OCI-LY3 (cell line): ENCODE measurements around the gene PTGIS.
"Not testable (repeated sequence)": the region's sequence is repeated elsewhere in the genome, so short reads cannot be mapped to it uniquely, and the experiment has no call there.

ENCODE experiments used
- H2AFZ ChIP-seq: fragments of 200-600, 300-600 bp; shearing (Covaris generic); 2 replicates; pipeline ENCODE4 v1.6.0; 2014; ENCODE audit warnings: antibody characterized with exemption, low read depth, low read length
- H3K27ac ChIP-seq: fragments of 200-600, 300-600 bp; sonication (generic); 2 replicates; pipeline ENCODE4 v1.5.1; 2014; ENCODE audit warnings: mild to moderate bottlenecking, low read length, moderate library complexity, mixed read lengths
- H3K27me3 ChIP-seq: fragments of 200-600, 300-600 bp; sonication (generic); 2 replicates; pipeline ENCODE4 v1.6.1; 2014; ENCODE audit warnings: low read depth, low read length, mixed read lengths
- H3K36me3 ChIP-seq: fragments of 200-600, 300-600 bp; sonication (generic); replicated peaks from 2 replicates; pipeline ENCODE3; 2014; ENCODE audit warnings: low read depth, low read length, mixed read lengths
- H3K4me1 ChIP-seq: fragments of 300-600, 200-600 bp; sonication (generic); 2 replicates; pipeline ENCODE4 v1.6.1; 2014; ENCODE audit warnings: low read length, mixed read lengths
- H3K4me2 ChIP-seq: fragments of 200-600, 300-600 bp; sonication (generic); 2 replicates; pipeline ENCODE4 v1.6.1; 2014; ENCODE audit warnings: low read length, mixed read lengths
- H3K4me3 ChIP-seq: fragments of 300-600, 200-600 bp; sonication (generic); 2 replicates; pipeline ENCODE4 v1.5.1; 2014; ENCODE audit warnings: antibody characterized with exemption, mild to moderate bottlenecking, low read length, moderate library complexity
- H3K79me2 ChIP-seq: fragments of 300-600, 200-600 bp; shearing (Covaris generic); 2 replicates; pipeline ENCODE4 v1.6.1; 2014; ENCODE audit warnings: mild to moderate bottlenecking, low read length, mixed read lengths
- H3K9ac ChIP-seq: fragments of 300-600, 200-600 bp; shearing (Covaris generic); 2 replicates; pipeline ENCODE4 v1.6.0; 2014; ENCODE audit warnings: mild to moderate bottlenecking, low read length, moderate library complexity
- H3K9me3 ChIP-seq: fragments of 200-600, 300-600 bp; shearing (Covaris generic); 2 replicates; pipeline ENCODE4 v1.6.1; 2014; ENCODE audit warnings: low read length, mixed read lengths; ENCODE audit not compliant: insufficient read depth
- H4K20me1 ChIP-seq: fragments of 200-600, 300-600 bp; sonication (generic); 2 replicates; pipeline ENCODE4 v1.6.1; 2016; ENCODE audit warnings: low read length, mixed read lengths; ENCODE audit not compliant: insufficient read depth
- CTCF ChIP-seq: fragments of 200-600, 300-600 bp; sonication (generic); IDR thresholded peaks from 2 replicates; pipeline ENCODE4 v1.5.1; 2014; ENCODE audit warnings: antibody characterized with exemption, low read length, low read depth
- EZH2phosphoT487 ChIP-seq: fragments of 200-600 bp; shearing (Covaris generic); IDR thresholded peaks from 2 replicates; pipeline ENCODE4 v1.6.1; 2018; ENCODE audit warnings: antibody characterized with exemption, mixed run types, low read depth

Gene PTGIS

GRCh38 chr20:49568278-49569151, 578 bp upstream of the PTGIS start:
- Histone ChIP-seq H3K27ac (no peak overlapping the region), H3K79me2 (no peaks in the 10 kb centered on the region), H3K4me2 (no peak overlapping the region), H2AFZ (no peak overlapping the region), H3K36me3 (no peaks in the 10 kb centered on the region), H3K4me1 (no peaks in the 10 kb centered on the region), H3K9me3 (no peaks in the 10 kb centered on the region), H3K9ac (no peak overlapping the region), H4K20me1 (no peaks in the 10 kb centered on the region), H3K4me3 (no peak overlapping the region), H3K27me3 (peaks cover 48% of the 10 kb centered on the region)
- TF ChIP-seq CTCF (no peak), EZH2phosphoT487 (no peak)

- H2AFZ ChIP-seq, result no peak overlapping the region
- H3K9ac ChIP-seq, result no peak overlapping the region
- no peaks in the 10 kb centered on the region for H4K20me1 ChIP-seq
- no peak overlapping the region for H3K4me3 ChIP-seq
- H3K79me2 ChIP-seq, result no peaks in the 10 kb centered on the region
- peaks cover 30% of the 10 kb centered on the region for H3K27me3 ChIP-seq
- no peak overlapping the region for H3K4me2 ChIP-seq
- H3K36me3 ChIP-seq, result no peaks in the 10 kb centered on the region
- TF ChIP-seq CTCF, result no peak
- no peak for TF ChIP-seq EZH2phosphoT487
- H3K4me1 ChIP-seq, result no peaks in the 10 kb centered on the region
- H3K27ac ChIP-seq, result no peak overlapping the region
- no peaks in the 10 kb centered on the region for H3K9me3 ChIP-seq
Observed at GRCh38 chr20:49566401-49567364, 1.3 kb downstream of the PTGIS start.

GRCh38 chr20:49564991-49565390, 2.9 kb downstream of the PTGIS start:
- not testable (repeated sequence) for H3K36me3 ChIP-seq, H3K79me2 ChIP-seq, H4K20me1 ChIP-seq, H3K4me3 ChIP-seq, H3K4me1 ChIP-seq, H3K9ac ChIP-seq, H3K27ac ChIP-seq, H3K4me2 ChIP-seq, H3K9me3 ChIP-seq, H2AFZ ChIP-seq
- peaks cover 14% of the 10 kb centered on the region for H3K27me3 ChIP-seq

GRCh38 chr20:49563015-49563980, 4.6 kb downstream of the PTGIS start:
- Histone ChIP-seq H4K20me1 (no peaks in the 10 kb centered on the region), H3K9me3 (no peaks in the 10 kb centered on the region), H3K27ac (no peak overlapping the region), H3K27me3 (peaks cover 10% of the 10 kb centered on the region), H3K79me2 (no peaks in the 10 kb centered on the region), H2AFZ (no peak overlapping the region), H3K4me1 (no peaks in the 10 kb centered on the region), H3K4me2 (no peak overlapping the region), H3K9ac (no peak overlapping the region), H3K4me3 (no peak overlapping the region), H3K36me3 (no peaks in the 10 kb centered on the region)
- TF ChIP-seq CTCF (no peak), EZH2phosphoT487 (no peak)
